SK-N-SH treated with all-trans-retinoic acid at 6 μM for 48 hours (cell line): ENCODE data around the gene SLC25A42.

Experiments
- BACH2 ChIP-seq: fragments of 250-450 bp; sonication (Bioruptor Pico); IDR thresholded peaks from 2 replicates; pipeline ENCODE4 v1.9.0; 2021; ENCODE audit warnings: mild to moderate bottlenecking, borderline replicate concordance
- CSDC2 ChIP-seq: fragments of 250-450 bp; sonication (Bioruptor Pico); IDR thresholded peaks from 2 replicates; pipeline ENCODE4 v1.5.0; 2020; ENCODE audit warnings: mild to moderate bottlenecking, moderate library complexity
- ESRRG ChIP-seq: fragments of 250-450 bp; sonication (Bioruptor Pico); IDR thresholded peaks from 2 replicates; pipeline ENCODE4 v1.6.1; 2021; ENCODE audit warnings: mild to moderate bottlenecking
- GLIS3 ChIP-seq: fragments of 250-450 bp; sonication (Bioruptor Pico); IDR thresholded peaks from 2 replicates; pipeline ENCODE4 v1.5.0; 2020; ENCODE audit warnings: mild to moderate bottlenecking, moderate library complexity
- ISL1 ChIP-seq: fragments of 250-450 bp; sonication (Bioruptor Pico); IDR thresholded peaks from 2 replicates; pipeline ENCODE4 v2.1.2; 2022; ENCODE audit warnings: mild to moderate bottlenecking, moderate library complexity
- OSR1 ChIP-seq: fragments of 250-450 bp; sonication (Bioruptor Pico); IDR thresholded peaks from 2 replicates; pipeline ENCODE4 v1.8.0; 2022; ENCODE audit warnings: moderate library complexity, mild to moderate bottlenecking, inconsistent platforms
- POU6F1 ChIP-seq: fragments of 250-450 bp; sonication (Bioruptor Pico); IDR thresholded peaks from 2 replicates; pipeline ENCODE4 v1.8.0; 2021; ENCODE audit warnings: low read depth, mild to moderate bottlenecking, moderate library complexity, borderline replicate concordance
- PPARA ChIP-seq: fragments of 250-450 bp; sonication (Bioruptor Pico); IDR thresholded peaks from 2 replicates; pipeline ENCODE4 v1.5.0; 2020; ENCODE audit warnings: mild to moderate bottlenecking, borderline replicate concordance
- RARB ChIP-seq: fragments of 250-450 bp; sonication (Bioruptor Pico); IDR thresholded peaks from 2 replicates; pipeline ENCODE4 v1.8.0; 2021; ENCODE audit warnings: mild to moderate bottlenecking, moderate library complexity
- ZC3H10 ChIP-seq: fragments of 250-450 bp; sonication (Bioruptor Pico); IDR thresholded peaks from 2 replicates; pipeline ENCODE4 v1.5.1; 2021; ENCODE audit warnings: mild to moderate bottlenecking, moderate library complexity
- ZFP30 ChIP-seq: fragments of 450-650 bp; formaldehyde crosslinking; IDR thresholded peaks from 2 replicates; pipeline ENCODE4 v1.5.0; 2022; ENCODE audit warnings: mild to moderate bottlenecking, moderate library complexity
- ZNF565 ChIP-seq: fragments of 450-650 bp; formaldehyde crosslinking; conservative IDR thresholded peaks from 2 replicates; pipeline ENCODE4 v1.5.0; 2020; ENCODE audit warnings: low read depth, mild to moderate bottlenecking, moderate library complexity
- TF ChIP-seq, protein P1 (sequence below): fragments of 250-450 bp; sonication (Bioruptor Pico); IDR thresholded peaks from 2 replicates; pipeline ENCODE4 v1.8.0; 2020; ENCODE audit warnings: mild to moderate bottlenecking, moderate library complexity, borderline replicate concordance
- TF ChIP-seq, protein P2 (sequence below): fragments of 250-450 bp; sonication (Bioruptor Pico); IDR thresholded peaks from 2 replicates; pipeline ENCODE4 v1.5.1; 2020; ENCODE audit warnings: low read depth, mild to moderate bottlenecking, moderate library complexity

DNA sequence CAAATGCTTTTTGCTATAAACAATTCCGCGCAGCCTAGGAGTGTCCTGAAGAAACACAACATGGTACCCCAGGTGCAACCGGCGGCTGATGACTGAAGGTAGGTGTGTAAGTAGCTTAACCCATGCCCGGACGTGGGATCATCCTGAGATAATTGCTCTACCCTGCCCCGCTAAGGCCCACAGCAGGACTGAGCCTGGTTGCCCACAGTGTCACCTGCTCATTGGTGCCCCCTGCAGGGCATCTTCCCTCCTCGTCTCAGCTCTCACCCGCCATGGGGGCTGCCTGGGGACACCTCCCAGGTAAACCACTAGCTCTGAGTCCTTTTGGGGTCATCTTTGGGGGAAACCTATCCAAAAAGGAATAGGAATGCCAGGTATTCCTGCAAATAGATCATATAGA, 52.2 kb downstream of the SLC25A42 start:
- TF ChIP-seq ZFP30 (CRISPR knock-in tag) (no peak), CSDC2 (CRISPR knock-in tag) (no peak), OSR1 (CRISPR knock-in tag) (no peak), ESRRG (CRISPR knock-in tag) (no peak), PPARA (no peak), ZC3H10 (CRISPR knock-in tag) (no peak), ZNF565 (CRISPR knock-in tag) (no peak), POU6F1 (CRISPR knock-in tag) (no peak), RARB (CRISPR knock-in tag) (no peak), GLIS3 (CRISPR knock-in tag) (no peak), BACH2 (CRISPR knock-in tag) (no peak), ISL1 (CRISPR knock-in tag) (no peak)
- TF ChIP-seq, protein P1, sequence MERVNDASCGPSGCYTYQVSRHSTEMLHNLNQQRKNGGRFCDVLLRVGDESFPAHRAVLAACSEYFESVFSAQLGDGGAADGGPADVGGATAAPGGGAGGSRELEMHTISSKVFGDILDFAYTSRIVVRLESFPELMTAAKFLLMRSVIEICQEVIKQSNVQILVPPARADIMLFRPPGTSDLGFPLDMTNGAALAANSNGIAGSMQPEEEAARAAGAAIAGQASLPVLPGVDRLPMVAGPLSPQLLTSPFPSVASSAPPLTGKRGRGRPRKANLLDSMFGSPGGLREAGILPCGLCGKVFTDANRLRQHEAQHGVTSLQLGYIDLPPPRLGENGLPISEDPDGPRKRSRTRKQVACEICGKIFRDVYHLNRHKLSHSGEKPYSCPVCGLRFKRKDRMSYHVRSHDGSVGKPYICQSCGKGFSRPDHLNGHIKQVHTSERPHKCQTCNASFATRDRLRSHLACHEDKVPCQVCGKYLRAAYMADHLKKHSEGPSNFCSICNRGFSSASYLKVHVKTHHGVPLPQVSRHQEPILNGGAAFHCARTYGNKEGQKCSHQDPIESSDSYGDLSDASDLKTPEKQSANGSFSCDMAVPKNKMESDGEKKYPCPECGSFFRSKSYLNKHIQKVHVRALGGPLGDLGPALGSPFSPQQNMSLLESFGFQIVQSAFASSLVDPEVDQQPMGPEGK (CRISPR knock-in tag) = no peak
- TF ChIP-seq, protein P2, sequence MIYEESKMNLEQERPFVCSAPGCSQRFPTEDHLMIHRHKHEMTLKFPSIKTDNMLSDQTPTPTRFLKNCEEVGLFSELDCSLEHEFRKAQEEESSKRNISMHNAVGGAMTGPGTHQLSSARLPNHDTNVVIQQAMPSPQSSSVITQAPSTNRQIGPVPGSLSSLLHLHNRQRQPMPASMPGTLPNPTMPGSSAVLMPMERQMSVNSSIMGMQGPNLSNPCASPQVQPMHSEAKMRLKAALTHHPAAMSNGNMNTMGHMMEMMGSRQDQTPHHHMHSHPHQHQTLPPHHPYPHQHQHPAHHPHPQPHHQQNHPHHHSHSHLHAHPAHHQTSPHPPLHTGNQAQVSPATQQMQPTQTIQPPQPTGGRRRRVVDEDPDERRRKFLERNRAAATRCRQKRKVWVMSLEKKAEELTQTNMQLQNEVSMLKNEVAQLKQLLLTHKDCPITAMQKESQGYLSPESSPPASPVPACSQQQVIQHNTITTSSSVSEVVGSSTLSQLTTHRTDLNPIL (CRISPR knock-in tag) = no peak
